KOPT-K1 (cell line): ENCODE results near the gene IP6K2.
"Not testable (repeated sequence)": the region's sequence is repeated elsewhere in the genome, so short reads cannot be mapped to it uniquely, and the experiment has no call there.

ENCODE experiments used
- H3K27ac ChIP-seq: fragments of 200-600 bp; sonication (generic); 2 replicates; pipeline ENCODE4 v1.5.1; 2016; ENCODE audit warnings: antibody characterized with exemption, mild to moderate bottlenecking, low read depth, low read length; ENCODE audit not compliant: poor library complexity, severe bottlenecking
- H3K36me3 ChIP-seq: fragments of 200-600 bp; sonication (generic); 2 replicates; pipeline ENCODE4 v1.5.1; 2017; ENCODE audit warnings: antibody characterized with exemption, mild to moderate bottlenecking, low read length, moderate library complexity; ENCODE audit not compliant: insufficient read depth
- H3K9me3 ChIP-seq: fragments of 200-600 bp; sonication (generic); 2 replicates; pipeline ENCODE4 v1.5.1; 2017; ENCODE audit warnings: antibody characterized with exemption, low read length, mild to moderate bottlenecking; ENCODE audit not compliant: insufficient read depth, poor library complexity, severe bottlenecking

The IP6K2 gene

DNA sequence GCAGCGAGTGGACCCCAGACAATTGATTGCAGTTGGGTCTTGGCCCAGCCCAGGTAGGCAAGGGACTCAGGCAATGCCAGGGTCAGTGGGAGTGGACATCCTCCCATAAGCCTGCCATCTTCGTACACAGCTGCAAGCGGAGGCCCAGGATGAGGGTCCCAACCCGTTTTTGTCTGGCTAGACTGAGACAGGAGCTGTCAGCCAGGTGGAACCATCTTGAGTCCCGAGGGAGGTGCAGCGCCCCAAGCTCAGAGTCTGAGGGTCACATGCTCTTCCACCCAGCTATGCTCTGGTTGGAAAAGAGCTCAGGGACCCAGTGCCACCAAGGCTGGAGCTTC is 22.6 kb upstream of the IP6K2 start:
- Histone ChIP-seq H3K27ac (no peak overlapping the region), H3K9me3 (no peaks in the 10 kb centered on the region), H3K36me3 (no peaks in the 10 kb centered on the region)

DNA sequence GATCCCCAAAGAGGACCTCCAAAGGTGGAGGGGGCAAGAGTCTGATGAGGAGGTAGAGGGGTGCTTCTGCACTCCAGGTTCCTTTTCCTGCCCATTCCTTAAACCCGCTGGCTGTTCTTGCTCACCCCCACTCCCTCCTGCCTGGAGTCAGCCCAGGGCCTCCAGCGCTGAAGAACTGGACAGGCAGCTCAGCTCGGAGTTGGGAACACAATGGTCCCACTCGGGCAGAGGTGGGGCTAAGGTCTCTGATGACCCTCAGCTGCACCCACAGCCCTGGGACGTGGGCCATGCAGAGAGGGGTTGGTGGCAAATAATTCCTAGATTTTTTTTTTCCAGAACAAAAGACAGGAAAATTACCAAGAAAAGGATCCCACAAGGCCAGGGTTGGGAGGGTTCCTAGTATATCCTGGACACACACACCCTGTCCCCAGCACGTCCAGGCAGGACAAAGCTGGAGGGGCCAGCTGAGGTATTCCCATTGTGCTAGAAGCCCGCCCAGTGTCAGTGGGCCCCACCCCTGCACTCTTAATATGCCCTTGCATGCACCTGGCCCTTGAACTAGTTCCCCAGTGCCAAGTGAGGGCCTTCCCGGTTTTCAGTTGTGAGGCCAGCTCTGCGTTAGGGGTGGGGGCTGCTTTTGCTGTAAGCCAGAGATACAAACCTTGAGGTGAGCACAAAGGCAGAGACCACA is 22.1 kb upstream of the IP6K2 start:
- Histone ChIP-seq H3K9me3 (no peaks in the 10 kb centered on the region), H3K27ac (no peak overlapping the region), H3K36me3 (no peaks in the 10 kb centered on the region)

DNA sequence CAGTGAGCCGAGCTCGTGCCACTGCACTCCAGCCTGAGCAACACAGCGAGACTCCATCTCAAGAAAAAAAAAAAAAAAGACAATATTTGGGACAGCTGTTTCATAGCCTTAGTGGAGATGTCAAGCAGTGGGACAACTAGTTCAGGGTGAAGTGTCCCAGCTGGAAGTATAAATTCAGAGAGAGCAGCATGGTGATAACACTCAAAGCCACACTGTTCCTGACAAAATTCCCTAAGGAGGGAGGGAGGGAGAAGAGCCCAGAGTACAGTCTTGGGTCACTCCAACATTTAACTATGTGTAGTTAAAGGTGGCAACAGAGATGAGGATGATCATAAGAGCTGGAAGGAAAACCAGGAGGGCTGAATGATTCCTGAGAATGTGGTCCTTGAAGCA is 21.1 kb upstream of the IP6K2 start:
- Histone ChIP-seq H3K27ac (no peak overlapping the region), H3K36me3 (no peaks in the 10 kb centered on the region), H3K9me3 (no peaks in the 10 kb centered on the region)

DNA sequence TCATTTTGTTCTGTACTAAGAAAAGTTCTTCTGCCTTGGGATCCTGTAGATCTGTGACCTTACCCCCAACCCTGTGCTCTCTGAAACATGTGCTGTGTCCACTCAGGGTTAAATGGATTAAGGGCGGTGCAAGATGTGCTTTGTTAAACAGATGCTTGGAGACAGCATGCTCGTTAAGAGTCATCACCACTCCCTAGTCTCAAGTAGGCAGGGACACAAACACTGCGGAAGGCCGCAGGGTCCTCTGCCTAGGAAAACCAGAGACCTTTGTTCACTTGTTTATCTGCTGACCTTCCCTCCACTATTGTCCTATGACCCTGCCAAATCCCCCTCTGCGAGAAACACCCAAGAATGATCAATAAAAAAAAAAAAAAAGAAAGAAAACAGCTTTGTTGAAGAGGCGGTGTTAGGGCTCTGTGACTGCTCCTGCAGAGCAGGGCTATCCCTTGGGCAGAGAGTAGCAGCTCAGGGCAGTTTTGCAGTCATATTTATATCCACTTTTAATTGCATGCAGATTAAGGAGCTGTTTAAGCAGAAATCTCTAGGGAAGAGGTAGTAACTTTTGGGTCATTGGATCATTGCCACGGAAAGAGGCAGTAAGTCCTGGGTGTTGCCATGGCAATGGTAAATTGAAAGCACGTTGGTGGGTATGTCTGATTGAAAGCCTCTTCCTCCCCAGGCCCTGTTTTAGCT is 18.2 kb upstream of the IP6K2 start:
- H3K27ac ChIP-seq, H3K36me3 ChIP-seq, H3K9me3 ChIP-seq: not testable (repeated sequence)

DNA sequence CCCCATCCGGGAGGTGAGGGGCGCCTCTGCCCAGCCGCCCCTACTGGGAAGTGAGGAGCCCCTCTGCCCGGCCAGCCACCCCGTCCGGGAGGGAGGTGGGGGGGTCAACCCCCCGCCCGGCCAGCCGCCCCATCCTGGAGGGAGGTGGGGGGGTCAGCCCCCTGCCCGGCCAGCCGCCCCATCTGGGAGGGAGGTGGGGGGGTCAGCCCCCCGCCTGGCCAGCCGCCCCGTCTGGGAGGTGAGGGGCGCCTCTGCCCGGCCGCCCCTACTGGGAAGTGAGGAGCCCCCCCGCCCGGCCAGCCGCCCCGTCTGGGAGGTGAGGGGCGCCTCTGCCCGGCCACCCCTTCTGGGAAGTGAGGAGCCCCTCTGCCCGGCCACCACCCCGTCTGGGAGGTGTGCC is 17.5 kb upstream of the IP6K2 start:
- H3K27ac ChIP-seq, H3K9me3 ChIP-seq, H3K36me3 ChIP-seq: not testable (repeated sequence)

DNA sequence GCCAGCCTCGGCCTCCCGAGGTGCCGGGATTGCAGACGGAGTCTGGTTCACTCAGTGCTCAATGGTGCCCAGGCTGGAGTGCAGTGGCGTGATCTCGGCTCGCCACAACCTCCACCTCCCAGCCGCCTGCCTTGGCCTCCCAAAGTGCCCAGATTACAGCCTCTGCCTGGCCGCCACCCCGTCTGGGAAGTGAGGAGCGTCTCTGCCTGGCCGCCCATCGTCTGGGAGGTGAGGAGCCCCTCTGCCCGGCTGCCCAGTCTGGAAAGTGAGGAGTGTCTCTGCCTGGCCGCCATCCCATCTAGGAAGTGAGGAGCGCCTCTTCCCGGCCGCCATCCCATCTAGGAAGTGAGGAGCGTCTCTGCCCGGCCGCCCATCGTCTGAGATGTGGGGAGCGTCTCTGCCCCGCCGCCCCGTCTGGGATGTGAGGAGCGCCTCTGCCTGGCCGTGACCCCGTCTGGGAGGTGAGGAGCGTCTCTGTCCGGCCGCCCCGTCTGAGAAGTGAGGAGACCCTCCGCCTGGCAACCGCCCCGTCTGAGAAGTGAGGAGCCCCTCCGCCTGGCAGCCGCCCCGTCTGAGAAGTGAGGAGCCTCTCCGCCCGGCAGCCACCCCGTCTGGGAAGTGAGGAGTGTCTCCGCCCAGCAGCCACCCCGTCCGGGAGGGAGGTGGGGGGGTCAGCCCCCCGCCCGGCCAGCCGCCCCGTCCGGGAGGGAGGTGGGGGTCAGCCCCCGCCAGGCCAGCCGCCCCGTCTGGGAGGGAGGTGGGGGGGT is 16.9 kb upstream of the IP6K2 start:
- H3K27ac ChIP-seq, H3K36me3 ChIP-seq, H3K9me3 ChIP-seq: not testable (repeated sequence)

DNA sequence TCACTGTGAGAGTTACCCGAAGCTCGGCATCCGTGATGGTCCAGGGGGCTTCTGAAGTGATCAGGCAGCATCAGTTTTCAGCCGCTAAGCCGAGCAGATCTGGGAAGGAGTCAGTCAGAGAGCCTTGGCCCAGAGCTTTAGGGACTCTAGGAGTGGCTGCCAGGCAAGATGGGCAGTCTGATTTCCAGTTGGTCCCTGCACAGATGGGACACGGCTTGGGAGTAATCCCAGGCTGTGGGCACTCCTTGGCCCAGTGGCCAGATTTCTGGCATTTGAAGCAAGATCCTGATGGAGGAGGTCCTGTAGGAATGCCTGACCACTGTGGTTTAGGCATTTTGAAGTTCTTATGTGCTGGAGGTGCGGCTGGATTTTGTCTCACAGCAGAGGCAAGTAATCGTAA is 10.5 kb upstream of the IP6K2 start:
- no peaks in the 10 kb centered on the region for H3K36me3 ChIP-seq
- no peaks in the 10 kb centered on the region for H3K9me3 ChIP-seq
- no peak overlapping the region for H3K27ac ChIP-seq

DNA sequence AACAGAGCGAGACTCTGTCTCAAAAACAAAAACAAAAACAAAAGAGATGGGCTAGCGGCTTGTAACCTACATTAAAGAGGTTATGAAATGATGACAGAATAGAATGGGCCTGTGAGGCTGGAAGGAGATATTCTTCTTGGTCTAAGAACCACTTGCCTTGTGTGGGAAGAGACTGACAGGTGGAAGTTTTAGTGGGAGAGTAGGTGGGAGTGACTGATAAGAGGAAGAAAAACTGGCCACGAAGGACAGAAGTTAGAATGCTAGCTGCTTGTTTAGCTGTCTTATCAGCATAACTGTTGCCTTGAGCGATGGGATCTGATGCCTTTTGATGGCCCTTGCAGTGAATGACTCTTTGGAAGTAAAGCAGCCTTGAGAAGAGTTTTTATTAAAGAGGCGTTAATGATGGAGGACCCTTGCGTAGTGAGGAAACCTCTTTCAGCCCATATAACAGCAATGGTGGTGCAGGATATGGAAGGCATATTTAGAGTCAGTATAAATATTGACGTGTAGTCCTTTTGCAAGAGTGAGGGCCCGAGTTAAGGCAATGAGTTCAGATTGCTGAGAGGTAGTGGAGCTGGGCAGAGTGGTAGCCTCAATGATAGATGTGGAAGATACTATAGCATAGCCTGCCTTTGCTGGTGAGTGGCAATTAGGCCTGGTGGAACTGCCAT is 8.3 kb upstream of the IP6K2 start:
- not testable (repeated sequence) for H3K27ac ChIP-seq, H3K36me3 ChIP-seq, H3K9me3 ChIP-seq

DNA sequence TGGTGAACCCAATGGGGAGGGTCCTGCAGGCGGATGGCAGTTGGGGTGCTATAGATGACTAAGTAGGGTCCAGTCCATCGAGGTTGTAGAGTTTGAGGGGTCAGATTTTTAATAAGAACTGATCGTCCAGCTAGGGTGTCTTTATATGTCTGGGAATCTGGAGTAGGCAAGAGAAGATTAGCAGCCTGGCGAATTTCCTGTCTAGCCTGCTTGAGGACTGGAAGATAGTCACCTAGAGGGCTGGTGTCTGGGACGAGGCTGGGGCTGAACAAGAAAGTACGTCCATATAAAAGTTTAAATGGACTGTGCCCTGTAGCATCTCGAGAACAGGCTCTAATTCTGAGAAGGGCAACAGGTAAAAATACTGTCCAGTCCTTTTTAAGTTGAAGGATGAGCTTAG is 6.7 kb upstream of the IP6K2 start:
- H3K27ac ChIP-seq, result no peak overlapping the region
- H3K36me3 ChIP-seq, result no peaks in the 10 kb centered on the region
- H3K9me3 ChIP-seq, result no peaks in the 10 kb centered on the region

DNA sequence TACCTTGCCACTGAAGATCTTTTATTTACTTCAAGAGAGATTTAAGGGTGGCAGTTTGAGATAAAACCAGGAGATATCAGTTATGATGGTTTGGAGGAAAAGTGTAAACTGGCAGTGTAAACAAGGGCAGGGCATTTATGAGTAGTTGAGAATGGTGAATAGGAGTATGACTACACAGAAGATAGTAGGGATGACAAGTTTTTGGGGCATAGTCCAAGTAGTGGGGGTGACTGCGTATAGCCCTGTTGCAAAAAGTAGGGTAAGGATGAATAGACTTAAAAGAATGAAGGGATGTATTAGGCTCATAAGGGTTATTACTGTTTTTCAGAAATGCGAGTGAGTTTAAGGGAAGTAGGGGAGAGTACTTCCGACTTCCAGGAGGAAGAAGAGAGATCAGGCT is 6.3 kb upstream of the IP6K2 start:
- H3K36me3 ChIP-seq, H3K27ac ChIP-seq, H3K9me3 ChIP-seq: not testable (repeated sequence)

DNA sequence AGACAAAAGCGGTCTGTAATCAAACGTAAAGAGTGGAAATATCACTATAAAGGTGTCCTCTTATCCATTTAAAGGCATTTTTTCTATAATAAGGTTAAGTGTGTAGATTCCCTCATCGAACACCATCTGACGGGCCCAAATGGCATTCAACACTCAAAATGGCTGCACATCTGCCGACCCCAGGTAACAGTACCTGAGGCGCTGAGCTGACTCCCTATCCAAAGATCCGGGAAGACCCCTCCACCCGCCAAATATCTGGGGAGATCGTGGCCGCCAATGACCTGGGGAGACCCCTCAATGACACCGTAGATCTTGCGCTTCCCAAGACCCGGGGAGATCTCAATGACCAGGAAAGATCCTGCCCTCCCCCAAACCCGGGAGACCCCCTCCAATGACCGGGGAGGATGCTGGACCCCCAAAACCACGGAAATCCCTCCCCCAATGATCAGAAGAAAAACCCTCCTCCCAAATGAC is 476 bp downstream of the IP6K2 start:
- peak overlapping the region; percentile 85 for H3K27ac ChIP-seq
- H3K36me3 ChIP-seq, result peaks cover 38% of the 10 kb centered on the region
- no peaks in the 10 kb centered on the region for H3K9me3 ChIP-seq

DNA sequence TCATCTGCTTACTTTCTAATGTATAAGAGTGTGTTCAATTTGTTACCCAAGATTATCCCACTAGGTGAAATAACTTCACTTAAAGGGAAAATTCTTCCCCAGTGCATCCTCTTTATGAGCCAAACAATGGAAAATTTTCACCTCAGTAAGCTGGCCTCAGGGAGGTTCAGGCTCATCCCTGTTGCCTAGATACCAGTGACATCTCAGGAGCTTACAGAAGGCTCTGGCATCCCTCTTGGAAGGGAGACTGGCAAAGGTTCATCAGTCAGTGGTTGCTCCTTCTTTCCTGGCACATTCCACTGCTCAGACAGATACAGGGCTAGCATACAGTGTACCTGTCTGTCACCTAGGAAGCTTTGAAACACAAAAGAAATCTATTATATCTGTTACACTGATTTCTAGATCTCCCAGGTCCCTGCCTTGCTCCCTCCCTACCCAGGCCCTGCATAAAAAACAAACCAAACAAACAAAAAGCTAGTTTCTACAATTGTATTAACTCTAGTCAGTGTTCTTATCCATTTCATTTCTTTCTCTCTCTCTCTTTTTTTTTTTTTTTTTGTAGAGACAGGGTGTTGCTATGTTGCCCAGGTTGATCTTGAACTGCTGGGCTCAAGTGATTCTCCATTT is 1.7 kb downstream of the IP6K2 start:
- Histone ChIP-seq H3K9me3 (no peaks in the 10 kb centered on the region), H3K36me3 (peaks cover 50% of the 10 kb centered on the region), H3K27ac (no peak overlapping the region)

DNA sequence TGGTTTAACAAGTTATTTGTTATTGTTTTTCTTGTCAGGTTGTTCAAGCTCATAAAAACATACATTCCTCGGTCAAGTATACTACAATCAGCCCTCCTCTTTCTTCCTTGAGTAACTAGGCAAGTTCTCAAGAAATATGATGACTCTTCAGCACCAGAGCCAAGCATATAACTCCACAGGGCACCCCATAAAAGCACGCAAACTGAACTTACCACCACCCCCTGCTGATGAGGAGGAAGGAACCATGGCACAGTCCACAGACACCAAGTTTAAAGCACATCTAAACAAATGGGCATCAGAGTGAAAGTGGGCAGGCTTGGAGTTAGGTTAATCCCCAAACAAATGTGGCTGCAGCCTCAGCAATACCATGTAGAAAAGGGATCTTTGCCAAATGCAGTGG is 5.3 kb downstream of the IP6K2 start:
- no peaks in the 10 kb centered on the region for H3K9me3 ChIP-seq
- H3K36me3 ChIP-seq, result peaks cover 81% of the 10 kb centered on the region
- H3K27ac ChIP-seq, result no peak overlapping the region

DNA sequence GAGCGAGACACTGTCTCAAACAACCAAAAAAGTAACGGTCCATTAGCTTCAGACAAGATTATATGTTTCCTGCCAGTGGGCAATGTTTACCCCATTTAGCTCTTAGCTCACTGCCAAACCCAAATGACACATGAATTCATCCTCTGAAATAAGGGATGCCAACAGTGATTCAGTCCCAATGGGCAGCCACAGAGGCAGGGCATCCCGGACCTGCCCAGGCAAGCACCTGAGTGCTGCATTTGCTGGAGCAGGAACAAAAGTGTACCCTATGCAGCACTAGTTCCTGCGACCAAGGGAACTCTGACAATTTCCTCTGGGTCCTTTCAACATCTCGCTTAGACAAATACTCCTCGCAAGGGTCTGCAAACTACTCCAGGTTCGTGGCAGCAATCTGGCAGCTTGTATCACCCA is 8.0 kb downstream of the IP6K2 start:
- Histone ChIP-seq H3K27ac (no peak overlapping the region), H3K36me3 (peaks cover 92% of the 10 kb centered on the region), H3K9me3 (no peaks in the 10 kb centered on the region)

DNA sequence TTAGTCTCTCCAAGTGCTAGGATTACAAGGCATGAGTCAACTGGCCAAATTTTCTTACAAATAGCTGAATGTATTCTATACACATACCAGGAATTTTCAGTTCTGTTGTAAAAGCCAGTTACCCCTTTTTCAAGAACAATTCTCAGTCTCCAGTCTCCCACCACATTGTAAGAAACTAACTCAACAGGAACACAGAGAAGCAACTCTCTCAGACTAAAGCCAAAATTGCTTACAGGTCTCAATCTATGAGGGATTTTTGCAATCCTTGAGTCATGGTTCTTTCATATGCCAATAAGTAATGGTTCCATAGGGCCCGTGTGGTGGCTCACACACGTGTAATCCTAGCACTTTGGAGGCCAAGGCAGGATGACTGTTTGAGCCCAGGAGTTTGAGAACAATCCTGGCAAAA is 8.5 kb downstream of the IP6K2 start:
- no peaks in the 10 kb centered on the region for H3K9me3 ChIP-seq
- peaks cover 89% of the 10 kb centered on the region for H3K36me3 ChIP-seq
- no peak overlapping the region for H3K27ac ChIP-seq
